IPS DF 4.7 (cell line): ENCODE results near the gene HDAC9.

Source experiments
- DNase-seq: peaks from one replicate; pipeline ENCODE4 v3.0.0-alpha.2; 2013; ENCODE audit warnings: low spot score; ENCODE audit errors: extremely low read depth

HDAC9 gene

DNA sequence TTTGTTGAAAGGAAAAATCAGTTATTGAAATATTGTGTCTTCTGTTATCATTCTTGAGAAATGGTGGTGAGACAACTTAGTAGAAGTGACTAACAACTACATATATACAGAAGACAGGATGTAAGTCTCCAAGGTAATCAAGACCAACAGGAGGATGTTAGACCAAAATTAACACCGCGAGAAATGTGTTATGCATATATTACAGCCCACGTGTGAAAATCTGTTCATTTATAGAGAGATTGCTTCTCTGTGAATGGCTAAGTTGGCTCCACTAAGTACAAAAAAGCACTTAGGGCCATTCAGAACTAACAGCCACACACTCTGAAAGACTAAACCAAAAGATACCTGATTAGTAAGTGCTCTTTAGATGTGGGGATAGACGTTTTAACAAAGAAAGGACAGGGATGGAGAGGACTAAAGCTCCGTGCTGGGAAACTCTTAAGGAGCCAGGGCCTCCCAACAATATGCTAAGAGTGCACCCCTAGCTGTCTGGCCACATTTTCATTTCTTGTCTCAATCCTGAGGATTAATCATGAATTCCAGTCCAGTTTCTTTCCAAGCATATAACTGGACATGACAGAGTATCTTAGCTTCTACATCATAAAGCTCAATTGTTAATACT, 26.5 kb downstream of the HDAC9 start:
- DNase-seq, result no peak

DNA sequence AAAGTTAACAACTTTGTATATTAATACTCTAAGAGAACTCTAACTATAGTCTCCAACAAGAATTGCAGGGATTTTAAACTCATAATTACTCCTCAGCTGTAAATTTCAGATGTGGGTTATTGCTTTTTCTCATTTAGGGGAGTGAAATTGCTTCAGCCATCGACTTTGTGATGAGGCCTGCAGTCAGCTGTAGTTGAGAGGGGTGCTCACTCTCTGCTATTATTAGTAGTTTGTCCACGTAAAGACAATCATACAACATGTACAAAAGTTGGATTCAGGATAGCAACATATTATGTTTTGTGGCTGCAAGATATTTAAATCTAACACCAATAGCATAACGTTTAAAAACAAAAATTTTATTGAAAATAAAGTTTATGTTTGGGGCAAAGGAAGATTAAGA, 28.7 kb downstream of the HDAC9 start:
- no peak for DNase-seq

DNA sequence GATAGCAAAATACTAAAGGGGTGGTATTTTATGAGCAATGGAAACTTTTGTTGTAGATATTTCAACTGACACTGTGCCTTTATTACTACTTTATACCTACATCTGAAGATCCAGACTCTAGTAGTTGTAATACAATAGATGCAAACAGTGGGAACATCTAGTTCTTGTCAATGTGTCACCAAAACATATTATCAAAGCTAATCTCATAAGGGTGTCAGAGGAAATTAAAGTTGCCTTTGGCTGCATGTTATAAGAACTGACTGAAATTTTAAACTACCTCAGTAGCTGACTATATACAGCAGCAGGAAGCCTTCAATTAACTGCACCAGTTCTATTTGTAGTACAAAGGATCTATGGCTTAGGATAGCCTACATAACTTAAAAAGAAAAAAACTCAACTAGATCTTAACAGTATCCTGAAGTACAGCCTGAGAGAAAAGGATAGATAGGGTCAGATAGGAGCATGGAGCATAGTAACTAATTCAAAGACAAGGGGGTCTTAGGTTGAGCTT, 30.9 kb downstream of the HDAC9 start:
- no peak for DNase-seq

DNA sequence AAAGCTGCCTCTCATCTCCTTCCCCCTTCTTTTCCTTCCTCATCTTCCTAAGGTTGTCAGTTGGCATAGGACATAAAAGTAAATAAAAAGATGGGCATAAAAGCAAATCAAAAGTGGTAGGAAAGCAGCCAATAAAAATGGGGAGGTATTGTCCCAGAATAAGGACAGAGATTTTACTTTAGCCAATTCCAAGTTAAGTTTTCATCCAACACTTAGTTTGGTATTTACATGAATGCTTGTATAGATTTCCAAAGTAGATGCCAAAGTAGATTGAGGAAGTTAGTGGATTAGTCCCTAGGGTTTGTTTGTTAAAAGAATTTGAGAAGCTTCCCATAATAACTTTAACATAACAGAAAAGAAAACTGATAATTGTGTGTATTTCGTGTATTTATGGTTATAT, 33.7 kb downstream of the HDAC9 start:
- no peak for DNase-seq

DNA sequence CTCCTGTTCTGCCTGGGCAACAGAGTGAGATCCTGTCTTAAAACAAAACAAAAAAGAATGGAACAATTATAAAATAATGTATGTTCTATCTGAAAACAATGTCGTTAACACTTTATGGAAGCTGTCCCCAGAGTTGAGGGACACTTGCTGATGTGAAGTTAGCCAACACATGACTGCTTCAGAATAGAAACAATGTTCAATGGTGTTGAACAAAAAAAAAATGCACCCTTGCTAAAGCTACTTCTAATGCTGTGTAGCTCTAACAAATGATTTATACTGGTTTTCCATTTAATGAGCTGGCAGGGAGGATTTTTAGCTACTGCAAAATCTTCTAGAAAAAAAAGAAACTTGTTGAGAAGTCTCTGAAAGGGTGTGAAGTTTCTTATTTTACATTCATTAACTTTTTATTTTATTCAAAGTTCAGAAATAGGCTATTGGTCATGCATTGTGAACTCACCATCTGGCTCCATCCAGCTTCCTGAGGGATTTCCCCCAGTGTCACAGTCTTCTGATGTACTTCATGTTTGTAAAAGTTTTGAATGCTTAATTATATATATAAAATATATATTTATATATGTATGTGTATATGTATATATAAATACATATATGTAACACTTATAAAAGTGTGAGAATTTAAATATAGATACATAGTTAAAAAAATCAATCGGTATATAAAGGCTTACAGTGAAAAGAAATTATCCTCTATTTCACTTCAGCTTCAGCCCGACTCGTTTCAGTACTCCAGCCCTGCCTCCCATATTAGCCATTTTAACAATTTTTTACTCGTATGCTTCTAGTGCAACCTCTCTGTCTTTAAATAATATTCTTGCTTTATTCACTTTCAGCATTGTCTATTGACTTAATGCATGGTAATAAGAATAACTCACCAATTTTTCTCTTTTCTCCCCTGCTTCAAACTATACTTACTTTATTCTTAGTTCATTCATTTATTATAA, 35.0 kb downstream of the HDAC9 start:
- no peak for DNase-seq

DNA sequence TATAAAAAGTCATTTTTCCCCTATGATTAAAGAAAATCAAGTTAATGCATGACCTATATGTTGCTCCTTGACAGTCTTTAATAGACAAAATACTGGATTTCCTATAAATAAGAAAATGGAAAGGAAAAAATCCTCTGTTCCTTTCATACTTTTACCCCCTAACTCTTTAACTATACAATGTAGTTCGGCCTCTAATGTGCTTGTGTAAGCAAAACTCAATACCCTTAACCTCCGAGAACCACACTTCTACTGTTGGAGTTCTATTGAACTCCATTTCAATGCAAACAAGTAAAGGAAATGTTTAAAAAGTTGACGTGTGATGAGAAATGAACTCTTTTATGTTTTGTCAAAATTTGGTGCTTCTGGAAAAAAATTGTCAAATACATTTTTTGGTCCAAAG, 36.0 kb downstream of the HDAC9 start:
- DNase-seq, result no peak

DNA sequence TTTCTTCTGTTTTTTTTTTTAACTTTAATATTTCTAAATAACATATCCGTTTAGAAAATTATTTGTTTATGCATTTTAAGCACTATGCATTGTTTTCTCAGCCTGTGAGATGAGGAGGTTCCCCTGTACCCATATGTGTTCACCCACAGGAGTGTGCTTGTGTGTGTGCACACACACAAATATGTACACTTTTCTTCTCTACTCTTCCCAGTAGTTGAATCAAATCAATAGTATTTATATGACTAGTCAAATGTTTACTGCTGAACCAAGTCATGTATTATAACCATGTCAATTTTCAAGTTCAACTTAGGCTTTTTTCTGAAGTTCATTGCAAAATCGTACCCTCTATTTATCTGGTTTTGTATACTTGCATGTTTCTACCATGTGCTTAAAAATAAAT, 37.3 kb downstream of the HDAC9 start:
- DNase-seq, result no peak

DNA sequence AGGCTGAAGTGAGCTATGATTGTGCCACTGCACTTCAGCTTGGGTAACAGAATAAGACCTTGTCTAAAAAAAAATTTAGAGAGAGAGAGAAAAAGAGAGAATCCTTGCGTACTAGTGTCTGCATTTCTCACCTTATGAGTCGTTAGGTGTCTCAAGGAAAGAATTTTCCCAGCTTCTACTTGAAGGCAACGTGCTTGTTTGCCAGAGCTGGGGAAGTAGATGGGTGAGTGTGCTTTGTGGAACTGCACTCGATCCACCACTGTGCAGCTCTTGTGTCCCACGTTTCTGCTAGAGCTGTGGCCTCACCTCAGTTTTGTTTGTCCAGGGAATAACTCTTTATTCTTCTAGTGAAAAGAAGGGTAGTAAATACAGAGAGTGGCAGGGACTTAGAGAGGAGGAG, 38.9 kb downstream of the HDAC9 start:
- DNase-seq, result no peak

DNA sequence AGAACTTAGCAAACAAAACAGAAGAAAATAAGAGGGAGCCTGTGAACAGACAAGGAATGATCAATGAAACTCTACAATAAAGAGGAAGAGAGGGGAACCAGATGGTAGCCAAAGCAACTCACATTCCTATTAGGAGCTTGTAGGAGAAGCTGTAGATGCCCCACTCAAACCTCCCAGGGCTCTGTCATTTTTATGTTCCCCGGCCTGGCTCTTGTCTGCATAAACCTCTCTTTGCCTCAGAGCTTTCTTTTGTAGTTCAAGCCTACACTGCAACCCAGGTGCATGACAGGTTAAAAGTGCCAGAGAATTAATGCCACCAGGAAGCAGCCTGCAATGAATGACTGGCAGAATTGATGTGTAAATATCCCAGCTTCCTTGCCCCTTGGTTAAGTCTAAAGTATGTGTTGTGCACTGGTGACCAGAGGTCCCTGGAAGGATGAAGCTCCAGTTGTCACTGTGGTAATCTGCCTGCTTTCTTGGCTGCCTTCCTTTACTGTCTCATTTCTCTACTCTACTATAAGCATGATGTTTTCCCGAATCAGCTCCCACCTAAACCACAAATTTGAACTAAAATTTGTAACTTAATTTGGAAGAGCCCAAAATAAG, 40.4 kb downstream of the HDAC9 start:
- DNase-seq, result no peak

DNA sequence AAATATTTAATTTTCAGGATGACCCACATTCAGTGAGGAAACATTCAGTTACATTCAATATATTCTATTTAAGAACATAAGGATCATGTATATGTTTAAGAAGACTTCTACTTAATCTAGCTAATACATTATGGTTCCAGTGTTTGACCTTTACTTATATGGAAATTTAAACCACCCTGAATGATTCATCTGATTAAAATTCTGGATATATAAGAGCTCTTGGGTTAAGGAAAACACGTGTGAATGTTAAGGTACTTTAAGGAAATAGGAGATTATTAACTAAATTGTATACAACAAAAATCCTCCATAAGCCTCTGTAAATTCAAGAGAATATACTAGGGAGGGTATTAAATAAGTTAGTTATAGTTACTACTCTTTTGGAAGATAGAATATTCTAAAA, 40.9 kb downstream of the HDAC9 start:
- no peak for DNase-seq

DNA sequence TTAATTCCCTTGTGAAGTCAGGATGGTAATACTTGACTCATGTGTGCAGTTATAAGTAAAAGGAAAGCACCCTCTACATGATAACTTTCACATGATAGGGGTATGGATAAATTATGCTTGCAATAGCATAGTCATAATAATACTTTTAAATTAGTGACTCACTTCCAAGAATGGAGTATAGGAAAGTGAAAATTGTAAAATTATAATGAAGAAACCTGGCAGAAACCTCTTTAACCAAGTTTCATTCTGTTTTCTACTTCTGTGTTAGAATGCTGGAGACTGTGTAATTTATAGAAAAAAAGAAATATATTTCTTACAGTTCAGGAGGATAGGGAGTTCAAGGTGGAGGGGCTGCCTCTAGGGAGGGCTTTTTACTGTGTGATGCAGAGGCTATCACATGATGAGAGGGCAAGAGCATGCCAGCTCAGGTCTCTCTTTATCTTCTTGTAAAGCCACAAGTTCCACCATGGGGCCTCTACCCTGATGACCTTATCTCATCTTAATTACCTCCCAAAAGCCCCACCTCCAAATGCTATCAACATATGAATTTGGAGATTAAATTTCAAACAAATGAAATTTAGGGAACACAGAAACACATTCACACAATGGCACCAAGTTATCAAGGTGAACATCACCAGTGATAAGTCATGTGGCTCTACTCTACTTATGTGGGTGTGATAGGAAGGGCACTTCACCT, 43.2 kb downstream of the HDAC9 start:
- DNase-seq, result no peak

DNA sequence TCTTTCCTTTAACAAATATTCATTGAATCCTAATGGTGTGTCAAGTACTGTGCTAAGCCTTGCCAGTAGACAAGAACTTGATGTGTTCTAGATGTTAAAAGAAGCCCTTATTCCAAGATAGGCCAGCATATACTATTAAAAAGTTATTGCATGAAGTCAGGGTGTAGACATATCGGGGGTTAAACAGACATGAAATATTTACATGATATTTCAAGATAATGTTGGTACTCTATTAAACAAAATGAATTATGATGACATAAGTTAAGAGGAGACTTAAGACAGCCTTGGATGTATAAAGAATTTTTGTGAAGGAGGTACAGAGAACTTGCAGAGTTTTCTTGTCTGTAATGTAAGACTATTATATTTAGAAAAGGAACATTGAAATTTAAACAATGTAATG, 44.8 kb downstream of the HDAC9 start:
- DNase-seq, result no peak

DNA sequence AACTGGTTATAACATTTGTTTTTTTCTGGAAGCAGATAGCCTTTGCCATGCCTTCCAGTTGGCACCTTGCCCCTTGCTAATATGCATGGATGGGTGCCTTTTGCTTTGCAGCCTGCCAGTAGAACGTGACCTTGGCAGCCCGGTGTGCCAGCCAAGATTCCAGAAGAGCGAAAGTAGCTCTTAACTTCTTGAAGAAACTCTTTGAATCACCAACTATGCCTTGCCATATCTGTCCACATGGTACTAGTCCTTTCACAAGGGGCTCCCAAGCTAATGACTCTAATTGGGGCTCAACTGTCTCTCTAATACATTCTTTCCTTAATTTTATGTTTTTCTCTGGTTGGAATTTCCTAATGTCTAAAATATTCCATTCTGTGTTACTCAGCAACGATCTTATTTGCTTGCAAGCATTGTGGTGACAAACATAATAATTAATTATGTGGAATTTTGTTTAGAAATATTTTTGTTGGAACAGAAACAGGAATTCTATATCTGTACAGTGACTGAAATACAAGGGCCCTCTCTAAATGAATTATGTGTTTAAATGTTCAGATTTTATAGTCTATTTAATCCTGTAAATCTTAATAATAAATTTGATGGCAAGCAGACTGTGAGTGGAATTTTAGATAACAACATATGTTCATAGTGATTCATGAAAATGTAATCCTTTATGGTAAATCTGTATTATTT, 45.8 kb downstream of the HDAC9 start:
- no peak for DNase-seq

DNA sequence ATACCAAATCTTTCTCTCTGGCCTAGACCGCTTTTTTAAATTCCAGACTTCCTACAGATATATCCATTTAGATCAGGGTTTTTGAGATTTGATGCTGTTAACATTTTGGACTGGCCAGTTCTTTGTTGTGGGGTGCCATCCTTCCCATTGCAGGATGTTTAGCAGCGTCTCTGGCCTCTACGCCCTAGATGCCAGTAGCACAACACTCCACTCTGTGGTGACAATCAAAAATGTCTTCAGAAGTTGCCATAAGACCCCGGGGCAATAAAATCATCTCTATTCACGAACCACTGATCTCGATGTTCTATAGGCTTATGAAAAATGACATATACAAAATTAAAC, 46.3 kb downstream of the HDAC9 start:
- no peak for DNase-seq

DNA sequence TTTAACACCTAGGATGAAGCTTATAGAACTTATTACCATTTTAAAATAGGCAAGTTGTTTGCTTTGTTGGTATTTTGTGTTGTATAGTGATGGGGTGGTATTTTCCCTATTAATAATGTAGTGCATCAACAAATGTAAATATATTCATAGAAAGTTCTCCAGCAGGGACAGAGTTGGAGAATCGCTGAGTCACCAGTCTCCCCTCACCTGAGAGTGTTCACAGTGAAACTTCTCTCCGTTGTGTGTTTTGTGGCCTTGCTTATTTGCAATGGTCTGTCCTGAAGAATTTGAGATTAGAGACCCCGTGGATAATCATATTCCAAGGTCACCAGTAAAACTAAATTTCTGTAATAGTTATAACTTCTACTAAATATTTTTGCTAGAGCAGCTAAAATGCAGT, 51.0 kb downstream of the HDAC9 start:
- DNase-seq, result no peak

DNA sequence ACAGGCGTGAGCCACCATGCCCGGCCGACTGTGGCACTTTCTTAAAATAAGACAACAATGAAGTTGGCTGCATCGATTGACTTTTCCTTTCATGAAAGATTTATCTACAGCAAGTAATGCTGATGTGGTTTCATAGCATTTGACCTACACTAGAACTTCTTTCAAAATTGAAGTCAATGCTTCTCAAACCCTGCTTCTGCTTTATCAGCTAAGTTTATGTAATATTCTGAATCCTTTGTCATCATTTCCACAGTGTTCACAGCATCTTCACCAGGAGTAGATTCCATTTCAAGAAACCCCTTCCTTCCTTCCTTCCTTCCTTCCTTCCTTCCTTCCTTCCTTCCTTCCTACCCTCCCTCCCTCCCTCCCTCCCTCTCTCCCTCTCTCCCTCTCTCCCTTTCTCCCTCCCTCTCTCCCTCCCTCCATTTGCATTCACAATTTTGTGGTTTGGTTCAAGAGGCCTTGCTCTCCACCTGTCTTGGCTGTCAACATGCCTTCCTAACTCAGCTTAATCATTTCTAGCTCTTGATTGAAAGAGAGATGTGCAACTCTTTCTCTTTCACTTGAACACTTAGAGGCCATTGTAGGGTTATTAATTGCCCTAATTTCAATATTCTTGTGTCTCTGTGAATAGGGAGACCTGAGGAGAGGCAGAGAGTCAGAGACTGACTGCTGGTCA, 52.1 kb downstream of the HDAC9 start:
- DNase-seq, result no peak

DNA sequence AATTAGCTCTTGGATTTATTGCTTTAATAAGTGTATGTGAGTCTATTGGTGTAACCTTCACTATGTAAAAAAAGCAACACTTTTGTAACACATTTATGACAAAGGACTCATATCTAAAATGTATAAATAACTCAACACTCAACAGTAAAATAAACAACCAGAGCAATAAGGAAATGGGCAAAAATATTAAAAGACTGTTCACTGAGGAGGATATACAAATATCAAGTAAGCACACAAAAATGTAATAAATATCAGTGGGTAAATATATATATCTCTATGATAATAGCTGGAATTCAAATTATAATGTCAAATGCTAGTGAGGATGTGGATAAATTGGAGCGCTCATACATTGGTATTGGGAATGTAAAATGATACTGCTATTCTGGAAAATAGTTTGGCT, 53.0 kb downstream of the HDAC9 start:
- no peak for DNase-seq

DNA sequence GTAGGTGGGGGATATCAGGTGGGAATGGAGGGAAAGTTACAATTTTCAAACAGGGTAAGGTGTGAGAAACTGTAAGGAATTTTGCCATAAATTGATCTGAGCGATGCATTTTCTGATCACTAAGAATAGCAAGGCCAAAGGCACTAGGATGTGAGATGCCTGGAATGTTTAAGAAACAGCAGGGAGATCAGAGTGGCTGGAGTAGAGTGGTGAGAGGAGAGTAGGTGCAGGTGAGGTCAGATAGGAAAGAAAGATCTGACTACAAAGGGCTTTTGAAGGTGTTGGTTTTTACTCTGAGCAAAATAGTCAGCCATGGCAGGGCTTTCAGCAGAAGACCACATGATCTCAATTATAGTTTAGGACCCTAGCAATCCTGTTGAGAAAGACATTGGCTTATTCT, 55.0 kb downstream of the HDAC9 start:
- no peak for DNase-seq

DNA sequence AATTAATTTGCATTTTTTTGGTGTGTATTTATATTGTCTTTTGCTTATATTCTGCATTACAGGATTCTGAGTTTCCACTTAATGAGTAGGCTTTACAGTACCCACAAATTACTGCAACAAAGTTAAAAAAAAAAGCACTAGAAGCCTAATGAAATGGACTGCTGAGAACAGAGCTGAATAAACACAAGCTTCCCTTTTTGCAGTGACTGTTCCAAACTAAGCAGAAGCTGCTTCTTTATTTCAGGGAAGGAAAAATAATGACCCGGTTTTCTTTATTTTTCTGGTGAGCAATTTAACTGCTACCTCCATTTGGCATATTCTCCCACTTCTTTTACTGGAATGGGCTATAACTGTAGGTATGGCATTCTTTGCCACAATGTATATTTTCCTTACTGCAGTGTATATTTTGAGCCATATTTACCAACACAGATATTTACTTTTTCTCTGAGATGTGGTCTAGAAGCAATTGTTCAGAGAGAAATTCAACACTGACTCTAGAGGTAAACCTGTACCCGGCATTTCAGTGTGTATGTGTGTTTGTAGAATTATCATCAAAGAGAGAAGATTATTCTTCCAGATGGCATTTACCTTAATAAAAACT, 56.9 kb downstream of the HDAC9 start:
- no peak for DNase-seq

DNA sequence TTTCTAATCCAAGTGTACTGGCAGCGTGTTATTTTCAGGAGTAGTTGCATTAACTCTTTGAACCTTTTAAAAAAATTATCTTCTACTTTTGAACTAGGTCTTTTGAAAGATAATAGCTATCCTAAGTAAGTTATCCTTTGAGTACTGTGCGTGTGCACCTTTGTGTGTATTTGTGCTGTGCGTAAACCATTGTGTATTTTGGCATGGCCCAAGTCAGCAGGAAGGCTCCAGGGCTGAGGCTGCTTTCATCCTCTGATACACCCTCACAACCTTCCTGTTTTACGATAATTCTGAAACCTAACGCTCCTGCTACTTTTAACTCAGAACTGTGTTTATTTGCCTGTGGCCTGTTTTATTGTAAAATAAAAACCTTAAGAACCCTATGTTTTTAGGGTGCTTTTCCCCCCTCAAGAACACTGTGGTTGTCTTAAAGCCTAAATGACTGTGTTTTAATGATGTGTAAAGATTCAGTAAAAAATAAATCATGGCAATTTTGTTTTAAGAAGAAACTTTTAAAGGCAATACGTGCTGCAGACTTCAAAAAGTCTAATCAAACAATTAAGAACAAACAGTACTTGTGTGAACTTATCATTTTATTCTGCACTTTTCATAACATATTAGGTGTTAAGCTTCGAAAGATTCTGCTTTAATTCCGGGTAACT, 57.5 kb downstream of the HDAC9 start:
- no peak for DNase-seq
